PFSK-1 (cell line): ENCODE data around the gene DHX15.

ENCODE experiments used
- POLR2AphosphoS5 ChIP-seq: IDR thresholded peaks from 2 replicates; pipeline ENCODE4 v1.6.1; 2012; ENCODE audit warnings: low read depth, mild to moderate bottlenecking, control low read depth, low read length, moderate library complexity
- SIN3A ChIP-seq: IDR thresholded peaks from 2 replicates; pipeline ENCODE4 v1.6.1; 2012; ENCODE audit warnings: mild to moderate bottlenecking, low read length, moderate library complexity, borderline replicate concordance; ENCODE audit not compliant: insufficient read depth
- TF ChIP-seq, protein P1 (sequence below), 2 experiments: IDR thresholded peaks; 2 replicates each; pipeline versions ENCODE4 v1.6.1 to v1.8.0; 2011 to 2012; ENCODE audit warnings: low read depth in 2 of 2, low read length in 2 of 2, control low read depth in 1 of 2, inconsistent platforms in 1 of 2, mild to moderate bottlenecking in 1 of 2, moderate library complexity in 1 of 2; ENCODE audit not compliant: insufficient read depth in 1 of 2

DNA sequence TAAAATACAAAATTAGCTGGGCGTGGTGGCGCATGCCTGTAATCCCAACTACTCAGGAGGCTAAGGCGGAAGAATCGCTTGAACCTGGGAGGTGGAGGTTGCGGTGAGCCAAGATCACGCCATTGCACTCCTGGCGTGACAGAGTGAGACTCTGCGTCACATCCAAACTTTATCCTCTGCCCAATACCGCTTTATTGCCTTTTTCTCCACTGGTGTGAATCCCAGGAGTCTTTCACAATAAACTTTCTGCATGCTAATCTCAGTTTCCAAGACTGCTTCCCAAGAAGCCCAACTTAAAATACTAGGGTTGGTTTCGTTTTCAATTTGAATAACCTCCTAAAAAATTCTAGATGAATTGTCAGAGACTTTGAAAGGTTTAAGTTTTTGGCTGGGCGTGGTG is 27.2 kb upstream of the DHX15 start:
- TF ChIP-seq POLR2AphosphoS5 = no peak
- TF ChIP-seq, protein P1, sequence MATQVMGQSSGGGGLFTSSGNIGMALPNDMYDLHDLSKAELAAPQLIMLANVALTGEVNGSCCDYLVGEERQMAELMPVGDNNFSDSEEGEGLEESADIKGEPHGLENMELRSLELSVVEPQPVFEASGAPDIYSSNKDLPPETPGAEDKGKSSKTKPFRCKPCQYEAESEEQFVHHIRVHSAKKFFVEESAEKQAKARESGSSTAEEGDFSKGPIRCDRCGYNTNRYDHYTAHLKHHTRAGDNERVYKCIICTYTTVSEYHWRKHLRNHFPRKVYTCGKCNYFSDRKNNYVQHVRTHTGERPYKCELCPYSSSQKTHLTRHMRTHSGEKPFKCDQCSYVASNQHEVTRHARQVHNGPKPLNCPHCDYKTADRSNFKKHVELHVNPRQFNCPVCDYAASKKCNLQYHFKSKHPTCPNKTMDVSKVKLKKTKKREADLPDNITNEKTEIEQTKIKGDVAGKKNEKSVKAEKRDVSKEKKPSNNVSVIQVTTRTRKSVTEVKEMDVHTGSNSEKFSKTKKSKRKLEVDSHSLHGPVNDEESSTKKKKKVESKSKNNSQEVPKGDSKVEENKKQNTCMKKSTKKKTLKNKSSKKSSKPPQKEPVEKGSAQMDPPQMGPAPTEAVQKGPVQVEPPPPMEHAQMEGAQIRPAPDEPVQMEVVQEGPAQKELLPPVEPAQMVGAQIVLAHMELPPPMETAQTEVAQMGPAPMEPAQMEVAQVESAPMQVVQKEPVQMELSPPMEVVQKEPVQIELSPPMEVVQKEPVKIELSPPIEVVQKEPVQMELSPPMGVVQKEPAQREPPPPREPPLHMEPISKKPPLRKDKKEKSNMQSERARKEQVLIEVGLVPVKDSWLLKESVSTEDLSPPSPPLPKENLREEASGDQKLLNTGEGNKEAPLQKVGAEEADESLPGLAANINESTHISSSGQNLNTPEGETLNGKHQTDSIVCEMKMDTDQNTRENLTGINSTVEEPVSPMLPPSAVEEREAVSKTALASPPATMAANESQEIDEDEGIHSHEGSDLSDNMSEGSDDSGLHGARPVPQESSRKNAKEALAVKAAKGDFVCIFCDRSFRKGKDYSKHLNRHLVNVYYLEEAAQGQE (IDR thresholded peaks at IDR 0.05; ENCODE audit: insufficient read depth in 1 of 2, low read depth in 2 of 2, low read length in 2 of 2) = no peak
- TF ChIP-seq SIN3A = no peak
